Measurements from ENCODE around the gene SELPLG. TPM values are rescaled to one million over a fixed set of nuclear protein-coding genes. Genes with fewer than 3 reads are reported as not detected.

Gene SELPLG
- polyA plus RNA-seq, 3 donors = 2.5 to 14.1 (median 8.8) TPM

Other genes starting within 250 kb of the SELPLG start
- gene FICD, start 118.6 kb downstream of the SELPLG start, polyA plus RNA-seq = 1 to 10 TPM; 1.3 to 6.3 (median 3.1) TPM
- 10 to 100 TPM; 10.7 to 19.2 (median 14.5) TPM for gene SART3, start 72.7 kb downstream of the SELPLG start, polyA plus RNA-seq
- gene ISCU, start 71.3 kb downstream of the SELPLG start, polyA plus RNA-seq = 100 to 1,000 TPM in 2 of 3 donors, 10 to 100 TPM in 1; 59.0 to 267 (median 184) TPM
- 10 to 100 TPM in 1 of 3 donors, 1 to 10 TPM in 2; 2.3 to 14.7 (median 7.0) TPM for gene TMEM119, start 35.8 kb downstream of the SELPLG start, polyA plus RNA-seq
- gene CORO1C, start 97.6 kb upstream of the SELPLG start, polyA plus RNA-seq = 10 to 100 TPM; 11.6 to 72.0 (median 53.3) TPM
- gene SSH1, start 223.7 kb upstream of the SELPLG start, polyA plus RNA-seq = 10 to 100 TPM in 1 of 3 donors, 1 to 10 TPM in 2; 2.8 to 11.2 (median 9.4) TPM
- gene DAO, start 246.2 kb upstream of the SELPLG start, polyA plus RNA-seq = not detected